Neural crest cell (in vitro differentiated cells): ENCODE data around the gene IL21R. TPM values are rescaled to one million over a fixed set of nuclear protein-coding genes. Genes with fewer than 3 reads are reported as not detected.

Experiments used
- DNase-seq: peaks from one replicate; pipeline ENCODE4 v3.0.0; 2021; ENCODE audit warnings: low read depth, mixed read lengths, low spot score
- H3K27ac Mint-ChIP-seq: one replicate; pipeline ENCODE4 v1.8.0; 2021; ENCODE audit warnings: mild to moderate bottlenecking, mixed read lengths; ENCODE audit not compliant: unreplicated experiment
- H3K27me3 Mint-ChIP-seq: 2 replicates; pipeline ENCODE4 v1.8.0; 2021; ENCODE audit warnings: low read depth, mild to moderate bottlenecking, mixed read lengths
- H3K36me3 Mint-ChIP-seq: 2 replicates; pipeline ENCODE4 v1.8.0; 2021; ENCODE audit warnings: low read depth, mild to moderate bottlenecking, mixed read lengths
- H3K4me1 Mint-ChIP-seq: 2 replicates; pipeline ENCODE4 v1.8.0; 2021; ENCODE audit warnings: mixed read lengths
- H3K4me3 Mint-ChIP-seq: one replicate; pipeline ENCODE4 v1.8.0; 2021; ENCODE audit warnings: mild to moderate bottlenecking, mixed read lengths
- H3K9me3 Mint-ChIP-seq: 2 replicates; pipeline ENCODE4 v1.8.0; 2021; ENCODE audit warnings: mixed read lengths
- total RNA-seq: library from RNA; stranded (reverse); gene quantifications from 2 replicates; pipeline ENCODE4 v1.2.1, GENCODE V29; 2021
- TF ChIP-seq, protein P1 (sequence below): fragments of 200-600 bp; sonication (generic); conservative IDR thresholded peaks from 2 replicates; pipeline ENCODE4 v1.5.0; 2021; ENCODE audit warnings: antibody characterized with exemption, mild to moderate bottlenecking

Gene IL21R
- total RNA-seq, 1 donor from 2014 or later = 0.79 TPM

DNA sequence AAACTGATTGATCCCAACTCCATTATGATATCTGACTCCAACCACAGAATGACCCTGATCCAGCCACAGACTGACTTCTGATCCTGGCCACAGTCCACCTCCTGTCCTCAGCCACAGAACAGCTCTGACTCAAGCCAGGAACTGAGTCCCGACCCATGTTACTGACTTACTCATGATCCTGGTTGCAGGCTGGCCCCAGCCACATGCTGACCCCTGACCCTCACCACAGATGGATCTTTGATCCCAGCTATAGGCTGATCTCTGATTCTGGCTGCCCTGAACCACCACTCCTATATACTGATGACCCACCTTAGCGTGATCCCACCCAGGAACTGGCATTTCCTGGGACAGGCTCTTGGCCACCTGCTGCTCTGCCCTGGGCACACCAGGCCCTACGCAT lies 32.2 kb upstream of the IL21R start:
- H3K27me3 Mint-ChIP-seq = no peaks in the 10 kb centered on the region
- TF ChIP-seq, protein P1, sequence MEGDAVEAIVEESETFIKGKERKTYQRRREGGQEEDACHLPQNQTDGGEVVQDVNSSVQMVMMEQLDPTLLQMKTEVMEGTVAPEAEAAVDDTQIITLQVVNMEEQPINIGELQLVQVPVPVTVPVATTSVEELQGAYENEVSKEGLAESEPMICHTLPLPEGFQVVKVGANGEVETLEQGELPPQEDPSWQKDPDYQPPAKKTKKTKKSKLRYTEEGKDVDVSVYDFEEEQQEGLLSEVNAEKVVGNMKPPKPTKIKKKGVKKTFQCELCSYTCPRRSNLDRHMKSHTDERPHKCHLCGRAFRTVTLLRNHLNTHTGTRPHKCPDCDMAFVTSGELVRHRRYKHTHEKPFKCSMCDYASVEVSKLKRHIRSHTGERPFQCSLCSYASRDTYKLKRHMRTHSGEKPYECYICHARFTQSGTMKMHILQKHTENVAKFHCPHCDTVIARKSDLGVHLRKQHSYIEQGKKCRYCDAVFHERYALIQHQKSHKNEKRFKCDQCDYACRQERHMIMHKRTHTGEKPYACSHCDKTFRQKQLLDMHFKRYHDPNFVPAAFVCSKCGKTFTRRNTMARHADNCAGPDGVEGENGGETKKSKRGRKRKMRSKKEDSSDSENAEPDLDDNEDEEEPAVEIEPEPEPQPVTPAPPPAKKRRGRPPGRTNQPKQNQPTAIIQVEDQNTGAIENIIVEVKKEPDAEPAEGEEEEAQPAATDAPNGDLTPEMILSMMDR = no peak
- H3K9me3 Mint-ChIP-seq = no peaks in the 10 kb centered on the region
- no peak for DNase-seq
- no peaks in the 10 kb centered on the region for H3K4me1 Mint-ChIP-seq
- H3K36me3 Mint-ChIP-seq = no peaks in the 10 kb centered on the region
- no peak overlapping the region for H3K4me3 Mint-ChIP-seq
- H3K27ac Mint-ChIP-seq = no peak overlapping the region

DNA sequence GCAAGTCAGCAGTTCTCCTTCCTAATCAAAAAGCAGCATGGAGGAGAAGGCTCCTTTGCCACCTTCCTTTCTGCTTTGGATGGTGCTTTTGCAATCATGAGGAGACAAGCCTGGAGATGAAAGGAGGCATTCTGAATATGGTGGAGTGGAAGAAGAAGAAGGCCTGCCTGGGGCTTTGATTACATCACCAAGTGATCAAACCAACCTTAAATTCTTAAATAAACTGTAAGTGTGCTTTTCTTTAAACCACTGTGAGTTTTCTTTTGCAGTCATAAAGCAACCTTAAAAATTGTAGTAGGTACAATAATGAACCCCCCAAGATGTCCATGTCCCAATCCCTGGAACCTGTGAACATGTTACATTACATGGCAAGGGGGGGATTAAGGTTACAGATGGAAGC lies 31.7 kb upstream of the IL21R start:
- TF ChIP-seq, protein P1 = no peak
- no peaks in the 10 kb centered on the region for H3K4me1 Mint-ChIP-seq
- H3K4me3 Mint-ChIP-seq = no peak overlapping the region
- H3K9me3 Mint-ChIP-seq = no peaks in the 10 kb centered on the region
- H3K27ac Mint-ChIP-seq = peak overlapping the region; percentile 15
- H3K36me3 Mint-ChIP-seq = no peaks in the 10 kb centered on the region
- DNase-seq = no peak
- no peaks in the 10 kb centered on the region for H3K27me3 Mint-ChIP-seq

DNA sequence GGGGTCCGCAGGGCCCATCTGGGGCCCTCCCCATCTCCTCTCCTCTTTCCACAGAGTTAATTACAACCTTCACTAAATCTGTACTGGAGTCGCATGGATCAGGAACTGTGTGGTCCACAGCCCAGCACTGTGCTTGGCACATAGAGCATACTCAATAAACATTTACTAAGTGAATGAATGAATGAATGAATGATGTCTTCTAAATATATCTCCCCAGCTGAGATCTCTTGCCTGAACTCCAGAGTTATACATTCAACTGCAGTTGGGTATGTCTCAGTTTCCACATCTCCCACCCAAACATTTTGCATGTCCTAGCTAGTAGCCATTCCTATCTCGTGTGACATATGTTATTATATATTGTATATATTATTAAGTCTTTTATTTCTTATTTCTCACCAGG lies 28.7 kb upstream of the IL21R start:
- no peaks in the 10 kb centered on the region for H3K4me1 Mint-ChIP-seq
- H3K4me3 Mint-ChIP-seq = no peak overlapping the region
- H3K27me3 Mint-ChIP-seq = no peaks in the 10 kb centered on the region
- no peaks in the 10 kb centered on the region for H3K9me3 Mint-ChIP-seq
- H3K36me3 Mint-ChIP-seq = no peaks in the 10 kb centered on the region
- TF ChIP-seq, protein P1 = no peak
- no peak for DNase-seq
- H3K27ac Mint-ChIP-seq = no peak overlapping the region

DNA sequence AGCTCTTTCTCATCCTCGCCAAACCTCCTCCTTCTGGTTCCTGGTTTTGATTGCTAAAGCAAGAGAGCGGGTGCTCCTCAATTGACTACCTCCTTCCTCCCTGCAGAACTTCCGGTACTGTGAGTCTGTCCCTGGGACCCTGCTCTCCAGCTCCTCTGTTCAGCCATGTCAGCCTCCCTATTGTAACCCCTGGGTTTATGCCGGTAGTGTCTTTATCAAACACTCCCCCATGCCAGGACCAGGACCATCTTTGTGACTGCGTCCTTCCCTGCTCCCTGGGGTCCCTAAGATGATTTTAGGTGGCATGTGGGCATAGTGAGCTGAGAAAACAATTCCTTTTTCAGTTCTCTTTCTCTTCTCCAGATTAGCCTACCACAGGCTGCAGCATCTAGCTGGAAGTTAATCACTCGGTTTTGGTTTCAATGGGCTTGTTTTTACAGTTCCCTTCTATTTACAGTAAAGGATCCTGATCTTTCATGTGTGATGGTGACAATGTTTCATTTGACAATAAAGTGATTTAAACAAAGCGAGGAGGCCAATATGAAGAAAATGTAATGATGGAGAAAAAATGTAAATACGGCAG lies 27.7 kb upstream of the IL21R start:
- Mint-ChIP-seq H3K9me3 (no peaks in the 10 kb centered on the region), H3K4me3 (no peak overlapping the region)

DNA sequence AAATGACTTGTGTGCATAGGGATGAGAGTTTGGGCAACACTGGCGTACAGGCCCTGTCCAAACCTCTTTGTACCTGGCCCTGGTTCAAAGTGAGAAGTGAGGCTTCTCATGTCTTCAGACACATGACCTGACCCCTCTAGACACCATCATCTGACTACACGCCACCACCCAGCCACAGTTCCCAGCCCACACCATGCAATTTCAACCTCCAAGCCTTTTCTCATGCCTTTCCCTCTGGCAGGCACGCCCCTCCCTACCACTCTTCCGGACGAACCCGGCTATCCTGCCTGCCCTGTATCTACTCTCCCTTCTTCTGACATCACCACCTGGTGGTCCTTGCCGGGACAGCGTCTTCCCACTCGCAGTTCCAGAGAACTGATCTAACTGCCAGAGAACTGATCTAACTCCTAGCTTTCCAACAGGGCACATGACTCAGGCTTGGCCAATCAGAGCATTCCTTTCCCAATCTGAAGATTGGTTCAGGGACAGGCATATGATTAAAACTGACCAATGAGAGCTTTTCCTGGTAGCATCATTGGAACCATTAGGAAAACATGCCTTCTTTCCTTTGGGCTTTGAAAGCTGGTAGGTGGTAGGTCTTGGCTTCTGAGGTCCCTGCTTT lies 27.1 kb upstream of the IL21R start:
- Mint-ChIP-seq H3K27ac (no peak overlapping the region), H3K4me3 (no peak overlapping the region), H3K27me3 (no peaks in the 10 kb centered on the region), H3K9me3 (no peaks in the 10 kb centered on the region), H3K4me1 (no peaks in the 10 kb centered on the region), H3K36me3 (no peaks in the 10 kb centered on the region)
- TF ChIP-seq, protein P1 = peak; percentile 68
- DNase-seq = peak; percentile 68

More for the DNA sequence above, 27.7 kb upstream of the IL21R start:
- no peaks in the 10 kb centered on the region for H3K36me3 Mint-ChIP-seq
- no peak overlapping the region for H3K27ac Mint-ChIP-seq
- H3K4me1 Mint-ChIP-seq = no peaks in the 10 kb centered on the region
- no peak for DNase-seq
- TF ChIP-seq, protein P1 = no peak
- H3K27me3 Mint-ChIP-seq = no peaks in the 10 kb centered on the region
